HepG2 (cell line): ENCODE measurements around the gene XXYLT1. TPM values are rescaled to one million over a fixed set of nuclear protein-coding genes. Genes with fewer than 3 reads are reported as not detected.

Source experiments
- ATAC-seq: fragments of 200-7000 bp; cut with Tn5 transposase; 3 replicates; pipeline ENCODE4 v1.9.1; 2020; ENCODE audit warnings: mild to moderate bottlenecking, moderate library complexity
- BruUV-seq: library from RNA; stranded (reverse); fragments of 400-500 nt; replicated peaks from 2 replicates; lab custom pipeline; 2021; lab: Mats Ljungman, UMichigan
- CTCF ChIA-PET: fragments of 300-600 bp; formaldehyde crosslinking; extraction: SDS; loops from one replicate; lab custom pipeline; 2021; ENCODE audit warnings: low total read pairs, inconsistent platforms, low intra/inter-chr PET ratio; lab: Yijun Ruan, JAX
- POLR2A ChIA-PET: fragments of 350-600 bp; sonication (Branson Sonifier 250); formaldehyde crosslinking; loops from one replicate; lab custom pipeline; 2020; ENCODE audit warnings: antibody characterized with exemption, inconsistent platforms; lab: Yijun Ruan, JAX
- DNase-seq: peaks from one replicate; pipeline ENCODE4 v3.0.0-alpha.2; 2015; ENCODE audit warnings: low spot score
- FAIRE-seq: peaks from 3 replicates; lab custom pipeline; 2011; peaks lifted over from hg19 to GRCh38; lab: Jason Lieb, UNC
- H2AFZ ChIP-seq: one replicate; pipeline ENCODE4 v1.6.1; 2011; ENCODE audit warnings: low read length, inconsistent platforms
- H3K27ac ChIP-seq: fragments of 300-600 bp; 3 replicates; pipeline ENCODE4 v1.8.0; 2011; ENCODE audit warnings: mixed run types, mild to moderate bottlenecking, mixed read lengths, low read length, inconsistent platforms; ENCODE audit not compliant: insufficient read depth; ENCODE audit errors: extremely low read length
- H3K27me3 ChIP-seq, 2 experiments: fragments of 200-600 bp in 1 of 2; 2 replicates in 1 of 2; 3 replicates in 1 of 2; pipeline versions ENCODE4 v1.6.0 to v1.8.0; 2011; ENCODE audit warnings: low read length in 2 of 2, mild to moderate bottlenecking in 2 of 2, moderate library complexity in 2 of 2, inconsistent platforms in 1 of 2; ENCODE audit not compliant: insufficient read depth in 2 of 2, control insufficient read depth in 1 of 2
- H3K36me3 ChIP-seq, 2 experiments: fragments of 200-600 bp in 1 of 2; replicated peaks in 1 of 2; 2 replicates in 1 of 2; 3 replicates in 1 of 2; pipeline versions ENCODE4 v1.5.1 to v1.8.0; 2011; ENCODE audit warnings: low read length in 2 of 2, inconsistent platforms in 1 of 2; ENCODE audit not compliant: insufficient read depth in 2 of 2, control insufficient read depth in 1 of 2
- H3K4me1 ChIP-seq: 2 replicates; pipeline ENCODE4 v1.5.1; 2012; ENCODE audit warnings: low read length, inconsistent platforms; ENCODE audit not compliant: insufficient read depth
- H3K4me2 ChIP-seq: 2 replicates; pipeline ENCODE4 v1.6.0; 2011; ENCODE audit warnings: low read depth, low read length, inconsistent platforms
- H3K4me3 ChIP-seq, 3 experiments: fragments of 200-600 bp in 1 of 3; sonication (generic), shearing (Covaris generic) in 1 of 3; replicated peaks in 1 of 3; 2 replicates each; pipeline ENCODE4 v1.5.1; 2011 to 2016; ENCODE audit warnings: low read length in 3 of 3, inconsistent platforms in 2 of 3, low read depth in 2 of 3, mild to moderate bottlenecking in 2 of 3, control low read depth in 1 of 3, mixed read lengths in 1 of 3; ENCODE audit not compliant: insufficient read depth in 1 of 3
- H3K79me2 ChIP-seq: one replicate; pipeline ENCODE4 v1.6.1; 2011; ENCODE audit warnings: low read length, inconsistent platforms; ENCODE audit not compliant: insufficient read depth
- H3K9ac ChIP-seq: 2 replicates; pipeline ENCODE4 v1.6.0; 2011; ENCODE audit warnings: mild to moderate bottlenecking, low read depth, low read length, inconsistent platforms; ENCODE audit not compliant: insufficient read depth
- H3K9me3 ChIP-seq: 2 replicates; pipeline ENCODE4 v1.5.1; 2012; ENCODE audit warnings: mild to moderate bottlenecking, low read length
- H4K20me1 ChIP-seq: 2 replicates; pipeline ENCODE4 v1.6.0; 2011; ENCODE audit warnings: inconsistent platforms, mild to moderate bottlenecking, low read length, moderate library complexity; ENCODE audit not compliant: insufficient read depth
- ETS1 ChIP-seq: sonication (generic); formaldehyde crosslinking; IDR thresholded peaks from 2 replicates; pipeline ENCODE4 v1.4.0; 2020; ENCODE audit warnings: missing genetic modification reagents
- ETV5 ChIP-seq: IDR thresholded peaks from 2 replicates; pipeline ENCODE4 v1.6.1; 2018; ENCODE audit warnings: missing biosample characterization, missing genetic modification reagents, inconsistent platforms, borderline replicate concordance
- FOXA1 ChIP-seq, 2 experiments: fragments of 450-650 bp in 1 of 2; sonication (generic) in 1 of 2; formaldehyde crosslinking in 1 of 2; IDR thresholded peaks; 2 replicates each; pipeline versions ENCODE4 v1.4.0 to v1.6.1; 2016 to 2020; ENCODE audit warnings: missing genetic modification reagents in 1 of 2
- FOXK2 ChIP-seq: fragments of 450-650 bp; IDR thresholded peaks from 2 replicates; pipeline ENCODE4 v1.6.1; 2016
- MAF1 ChIP-seq: sonication (generic); formaldehyde crosslinking; IDR thresholded peaks from 2 replicates; pipeline ENCODE4 v1.5.0; 2020; ENCODE audit warnings: missing genetic modification reagents, borderline replicate concordance
- MAX ChIP-seq: IDR thresholded peaks from 2 replicates; pipeline ENCODE4 v1.6.1; 2012; ENCODE audit warnings: inconsistent platforms
- PBX3 ChIP-seq: sonication (generic); formaldehyde crosslinking; IDR thresholded peaks from 2 replicates; pipeline ENCODE4 v1.8.1; 2023; ENCODE audit warnings: missing genetic modification reagents, inconsistent platforms, borderline replicate concordance
- RBFOX2 ChIP-seq: fragments of 200-400 bp; formaldehyde crosslinking; IDR thresholded peaks from 2 replicates; pipeline ENCODE4 v1.6.1; 2017; ENCODE audit warnings: low read depth, mild to moderate bottlenecking, low read length
- SKI ChIP-seq: fragments of 450-650 bp; IDR thresholded peaks from one replicate; pipeline ENCODE4 v1.6.1; 2018; ENCODE audit warnings: mild to moderate bottlenecking; ENCODE audit not compliant: partially characterized antibody
- SOX5 ChIP-seq: IDR thresholded peaks from 2 replicates; pipeline ENCODE4 v1.6.1; 2016; ENCODE audit warnings: borderline replicate concordance
- TEAD3 ChIP-seq: optimal IDR thresholded peaks from 2 replicates; pipeline ENCODE3; 2016; ENCODE audit warnings: borderline replicate concordance
- ZFAT ChIP-seq: sonication (generic); formaldehyde crosslinking; conservative IDR thresholded peaks from 2 replicates; pipeline ENCODE4 v1.8.1; 2023; ENCODE audit warnings: missing genetic modification reagents, inconsistent platforms
- ZNF264 ChIP-seq: sonication (generic); formaldehyde crosslinking; IDR thresholded peaks from 2 replicates; pipeline ENCODE4 v1.4.0; 2020; ENCODE audit warnings: missing genetic modification reagents
- ZNF512 ChIP-seq: sonication (generic); formaldehyde crosslinking; IDR thresholded peaks from 2 replicates; pipeline ENCODE4 v1.4.0; 2020; ENCODE audit warnings: mild to moderate bottlenecking, missing genetic modification reagents
- ZNF567 ChIP-seq: sonication (generic); formaldehyde crosslinking; IDR thresholded peaks from 2 replicates; pipeline ENCODE4 v1.8.1; 2023; ENCODE audit warnings: mild to moderate bottlenecking, missing genetic modification reagents, borderline replicate concordance
- ZNF577 ChIP-seq: sonication (generic); formaldehyde crosslinking; IDR thresholded peaks from 2 replicates; pipeline ENCODE4 v1.4.0; 2020; ENCODE audit warnings: mild to moderate bottlenecking, low read depth, missing genetic modification reagents, borderline replicate concordance
- ZNF598 ChIP-seq: sonication (generic); formaldehyde crosslinking; IDR thresholded peaks from 2 replicates; pipeline ENCODE4 v1.5.1; 2020; ENCODE audit warnings: mild to moderate bottlenecking, missing genetic modification reagents, borderline replicate concordance
- ZNF740 ChIP-seq: sonication (generic); formaldehyde crosslinking; IDR thresholded peaks from 2 replicates; pipeline ENCODE4 v1.4.0; 2020; ENCODE audit warnings: missing genetic modification reagents
- ZNF75D ChIP-seq: sonication (generic); formaldehyde crosslinking; IDR thresholded peaks from 2 replicates; pipeline ENCODE4 v1.8.1; 2023; ENCODE audit warnings: missing genetic modification reagents, mild to moderate bottlenecking, borderline replicate concordance
- ZNF772 ChIP-seq: sonication (generic); formaldehyde crosslinking; IDR thresholded peaks from 2 replicates; pipeline ENCODE4 v1.5.0; 2020; ENCODE audit warnings: mild to moderate bottlenecking, missing genetic modification reagents
- ZSCAN9 ChIP-seq: IDR thresholded peaks from 2 replicates; pipeline ENCODE4 v1.6.1; 2016; ENCODE audit warnings: borderline replicate concordance
- WGBS: methylation state at CpG from one replicate; pipeline ENCODE4 v1.1.6; 2017; ENCODE audit warnings: low lambda C conversion rate; 5-methylcytosine and 5-hydroxymethylcytosine counted together
- in situ Hi-C: cut with HindIII; loops from 2 replicates; pipeline ENCODE4 v1.10.0; 2017; ENCODE audit warnings: low pct_unique_long_range_greater_than_20kb; ENCODE audit not compliant: extremely low pct_ligation_motif_present
- intact Hi-C: fragments of 100-400 bp; cut with micrococcal nuclease; formaldehyde crosslinking; loops from one replicate; pipeline ENCODE4 v1.10.0; 2022; ENCODE audit not compliant: unreplicated experiment
- polyA plus RNA-seq, 8 experiments: library from polyadenylated mRNA; depleted of rRNA in 3 of 8; stranded (reverse) in 7 of 8; unstranded in 1 of 8; fragments of >200 nt; fragmentation: Illumina TruSeq in 4 of 8; extraction: Trizol in 4 of 8; gene quantifications; 2 replicates each; pipeline versions ENCODE4 v1.2.1 to v1.2.3, GENCODE V29; 2011 to 2016; ENCODE audit warnings: low read depth in 4 of 8, missing spikeins in 1 of 8, mixed read lengths in 1 of 8; ENCODE audit not compliant: insufficient read depth in 1 of 8
- total RNA-seq, 5 experiments: library from RNA; depleted of rRNA; stranded (reverse); fragments of >200 nt; fragmentation: Illumina TruSeq; extraction: Trizol; gene quantifications; 2 replicates each; pipeline ENCODE4 v1.2.3, GENCODE V29; 2016; ENCODE audit warnings: low read depth in 1 of 5

The XXYLT1 gene
- total and polyA plus RNA-seq, 2 of the 13 experiments (the other 11 are each of a cell fraction or from before 2014, with no cell fraction given) = 17.7 to 19.0 TPM

GRCh38 chr3:195118671-195119070 lies 152.3 kb downstream of the XXYLT1 start (continued):
- no peak for TF ChIP-seq MAF1 (CRISPR knock-in tag)
- TF ChIP-seq ZSCAN9 (CRISPR knock-in tag) = no peak
- TF ChIP-seq ZNF512 (CRISPR knock-in tag) = no peak
- no peak for TF ChIP-seq ZNF577
- TF ChIP-seq SOX5 = no peak
- no peak for TF ChIP-seq ZNF598 (CRISPR knock-in tag)
- TF ChIP-seq ZNF772 (CRISPR knock-in tag) = no peak
- no peak for TF ChIP-seq ETS1
- TF ChIP-seq TEAD3 (CRISPR knock-in tag) = no peak

GRCh38 chr3:195117978-195118581 lies 152.9 kb downstream of the XXYLT1 start:
- no peak overlapping the region for H2AFZ ChIP-seq
- H3K4me1 ChIP-seq = peaks cover 56% of the 10 kb centered on the region
- 68% methylated on average over 9 of the region's 10 CpGs for WGBS
- peak overlapping the region; percentile 19 for H3K27ac ChIP-seq
- ChIA-PET CTCF (no interaction called here), POLR2A (no interaction called here)
- no peaks in the 10 kb centered on the region for H3K79me2 ChIP-seq
- ATAC-seq = peak; percentile 10; the same call in 1 of the 3 replicates
- BruUV-seq = no TSS peak
- no peaks in the 10 kb centered on the region for H3K27me3 ChIP-seq
- no peaks in the 10 kb centered on the region for H4K20me1 ChIP-seq
- intact Hi-C loops (loop anchor here (2.0 kb wide), 2 partner anchors 47 to 141 kb away; no protein-coding TSS in a partner anchor), in situ Hi-C loops (no loop called here)
- DNase-seq = no peak
- H3K4me2 ChIP-seq = no peak overlapping the region; the same call in 1 of the 2 replicates
- no peaks in the 10 kb centered on the region for H3K9me3 ChIP-seq
- no peak overlapping the region for H3K4me3 ChIP-seq
- no peak overlapping the region for H3K9ac ChIP-seq
- FAIRE-seq = no peak
- no peaks in the 10 kb centered on the region for H3K36me3 ChIP-seq
- no peak for TF ChIP-seq ZNF264 (CRISPR knock-in tag)
- no peak for TF ChIP-seq ZFAT (CRISPR knock-in tag)
- TF ChIP-seq RBFOX2 = no peak
- 0 out of 2 replicates have a peak, but pooled peaks have one; percentile 47 for TF ChIP-seq ETV5
- TF ChIP-seq FOXK2 = no peak
- no peak for TF ChIP-seq MAX
- no peak for TF ChIP-seq SKI
- no peak for TF ChIP-seq ZNF740
- no peak for TF ChIP-seq ZNF567 (CRISPR knock-in tag)
- TF ChIP-seq FOXA1 (IDR thresholded peaks at IDR 0.05) = no peak
- TF ChIP-seq FOXA1 (CRISPR knock-in tag; IDR thresholded peaks at IDR 0.05) = 0 out of 2 replicates have a peak, but pooled peaks have one; percentile 8
- no peak for TF ChIP-seq PBX3 (CRISPR knock-in tag)
- TF ChIP-seq ZNF75D (CRISPR knock-in tag) = no peak
